ENCODE measurements around the gene CALML5. TPM values are rescaled to one million over a fixed set of nuclear protein-coding genes. Genes with fewer than 3 reads are reported as not detected.

CALML5 gene
- total and polyA plus RNA-seq, 7 donors: not detected

DNA sequence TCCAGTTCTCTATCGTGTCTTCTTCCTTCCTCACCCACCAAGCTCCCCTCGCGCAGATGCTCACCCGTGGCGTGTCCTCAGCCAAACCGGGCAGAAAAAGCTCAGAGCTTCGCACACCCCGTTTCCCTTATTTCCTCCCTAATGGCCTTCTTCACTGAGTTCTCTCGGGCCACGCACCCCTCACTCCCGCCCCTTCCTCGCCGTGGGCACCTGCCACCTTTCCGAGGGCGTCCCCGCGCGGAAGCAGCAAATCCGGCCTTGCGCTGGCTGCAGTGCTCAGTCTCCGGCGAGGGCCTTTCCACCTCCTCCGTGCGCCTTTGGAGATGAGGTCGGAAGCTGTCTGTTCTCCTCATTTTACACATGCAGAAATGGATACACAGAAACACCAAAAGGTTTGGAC, 13.0 kb upstream of the CALML5 start:
- no peak for TF ChIP-seq POLR2A (IDR thresholded peaks at IDR 0.05)
- TF ChIP-seq POLR2AphosphoS5 (IDR thresholded peaks at IDR 0.05): no peak
- TF ChIP-seq, protein P1, sequence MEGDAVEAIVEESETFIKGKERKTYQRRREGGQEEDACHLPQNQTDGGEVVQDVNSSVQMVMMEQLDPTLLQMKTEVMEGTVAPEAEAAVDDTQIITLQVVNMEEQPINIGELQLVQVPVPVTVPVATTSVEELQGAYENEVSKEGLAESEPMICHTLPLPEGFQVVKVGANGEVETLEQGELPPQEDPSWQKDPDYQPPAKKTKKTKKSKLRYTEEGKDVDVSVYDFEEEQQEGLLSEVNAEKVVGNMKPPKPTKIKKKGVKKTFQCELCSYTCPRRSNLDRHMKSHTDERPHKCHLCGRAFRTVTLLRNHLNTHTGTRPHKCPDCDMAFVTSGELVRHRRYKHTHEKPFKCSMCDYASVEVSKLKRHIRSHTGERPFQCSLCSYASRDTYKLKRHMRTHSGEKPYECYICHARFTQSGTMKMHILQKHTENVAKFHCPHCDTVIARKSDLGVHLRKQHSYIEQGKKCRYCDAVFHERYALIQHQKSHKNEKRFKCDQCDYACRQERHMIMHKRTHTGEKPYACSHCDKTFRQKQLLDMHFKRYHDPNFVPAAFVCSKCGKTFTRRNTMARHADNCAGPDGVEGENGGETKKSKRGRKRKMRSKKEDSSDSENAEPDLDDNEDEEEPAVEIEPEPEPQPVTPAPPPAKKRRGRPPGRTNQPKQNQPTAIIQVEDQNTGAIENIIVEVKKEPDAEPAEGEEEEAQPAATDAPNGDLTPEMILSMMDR (IDR thresholded peaks at IDR 0.05): no peak
- TF ChIP-seq EP300 (IDR thresholded peaks at IDR 0.05): no peak
- H3K27ac ChIP-seq: no peak overlapping the region
- WGBS, 2 donors: 95 to 96% methylated on average over 25 of the region's 25 CpGs
- H3K36me3 ChIP-seq: no peaks in the 10 kb centered on the region
- H3K4me3 ChIP-seq: no peak overlapping the region
- peak; percentile 29 for DNase-seq
- no peaks in the 10 kb centered on the region for H3K9me3 ChIP-seq
- intact Hi-C loops (cut with DNase I): no loop called here
- H3K27me3 ChIP-seq: no peaks in the 10 kb centered on the region
- H3K4me1 ChIP-seq: no peaks in the 10 kb centered on the region

DNA sequence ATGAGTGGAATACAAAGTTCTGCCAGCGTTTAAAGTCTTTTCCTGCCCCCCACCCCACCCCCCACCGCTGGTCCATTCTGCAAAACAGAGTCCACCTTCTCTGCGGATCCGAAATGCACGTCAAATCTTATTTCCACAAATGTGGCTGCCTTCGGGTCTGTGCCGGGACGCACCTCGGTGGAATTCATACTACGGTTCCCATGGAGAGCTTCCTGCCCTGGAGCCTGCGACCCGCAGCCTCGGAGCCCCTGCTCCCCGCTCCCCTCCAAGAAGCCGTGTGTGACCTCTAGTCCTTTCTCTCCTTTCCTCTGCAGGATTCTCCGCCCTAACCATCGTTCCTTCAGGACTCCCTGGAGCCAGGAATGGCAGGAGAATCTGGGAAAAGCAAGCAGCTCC, 12.5 kb upstream of the CALML5 start:
- H3K27me3 ChIP-seq: no peaks in the 10 kb centered on the region
- no peaks in the 10 kb centered on the region for H3K36me3 ChIP-seq
- no peak overlapping the region for H3K4me3 ChIP-seq
- no peak for TF ChIP-seq EP300 (IDR thresholded peaks at IDR 0.05)
- H3K27ac ChIP-seq: no peak overlapping the region
- peaks cover 0 to 2% (median 0%) of the 10 kb centered on the region in 4 donors for H3K4me1 ChIP-seq
- peak; percentile 42 for DNase-seq
- H3K9me3 ChIP-seq: no peaks in the 10 kb centered on the region
- 92 to 94% methylated on average over 17 of the region's 17 CpGs for WGBS, 2 donors
- intact Hi-C loops (cut with DNase I): no loop called here

DNA sequence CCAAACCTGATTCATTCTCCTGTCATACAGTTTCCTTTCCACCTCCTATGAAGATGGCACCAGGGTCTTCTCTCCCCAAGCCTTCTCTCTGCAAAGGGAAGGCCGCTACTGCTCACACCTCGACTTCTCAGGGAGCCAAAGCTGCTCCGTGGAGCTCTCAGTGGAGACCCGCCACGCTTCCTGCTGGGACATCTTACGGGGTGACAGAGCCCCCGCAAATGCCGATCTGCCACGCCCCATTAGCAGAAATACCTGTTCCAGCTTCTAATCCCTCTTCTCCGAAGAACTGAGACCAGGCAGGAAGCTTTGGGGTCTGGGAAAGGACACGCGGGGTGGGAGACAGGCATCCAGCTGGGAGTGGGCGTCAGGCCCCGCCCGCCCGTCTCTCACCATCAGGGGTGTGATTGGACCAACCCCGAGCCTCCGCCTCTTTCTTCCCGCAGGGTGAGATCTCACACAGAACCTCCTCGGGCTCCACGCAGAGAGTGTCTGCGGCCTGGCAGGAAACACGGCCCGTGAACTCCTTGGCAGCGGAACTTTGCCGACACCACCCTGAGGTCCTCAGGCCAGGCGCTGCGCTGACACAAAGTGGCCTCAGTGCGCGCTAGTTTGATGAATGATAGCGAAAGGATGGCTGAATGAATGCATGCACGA, 12.0 kb upstream of the CALML5 start:
- no peak overlapping the region for H3K27ac ChIP-seq
- H3K4me1 ChIP-seq: peaks cover 0 to 7% (median 0%) of the 10 kb centered on the region in 4 donors
- intact Hi-C loops (cut with DNase I): no loop called here
- H3K4me3 ChIP-seq: no peak overlapping the region
- no peaks in the 10 kb centered on the region for H3K9me3 ChIP-seq
- peak; percentile 52 for DNase-seq
- TF ChIP-seq POLR2AphosphoS5 (IDR thresholded peaks at IDR 0.05) (no peak), EP300 (IDR thresholded peaks at IDR 0.05) (no peak), POLR2A (IDR thresholded peaks at IDR 0.05) (no peak)
- TF ChIP-seq, protein P1 (IDR thresholded peaks at IDR 0.05): no peak
- 93 to 96% methylated on average over 32 of the region's 32 CpGs for WGBS, 2 donors
- no peaks in the 10 kb centered on the region for H3K36me3 ChIP-seq
- no peaks in the 10 kb centered on the region for H3K27me3 ChIP-seq

DNA sequence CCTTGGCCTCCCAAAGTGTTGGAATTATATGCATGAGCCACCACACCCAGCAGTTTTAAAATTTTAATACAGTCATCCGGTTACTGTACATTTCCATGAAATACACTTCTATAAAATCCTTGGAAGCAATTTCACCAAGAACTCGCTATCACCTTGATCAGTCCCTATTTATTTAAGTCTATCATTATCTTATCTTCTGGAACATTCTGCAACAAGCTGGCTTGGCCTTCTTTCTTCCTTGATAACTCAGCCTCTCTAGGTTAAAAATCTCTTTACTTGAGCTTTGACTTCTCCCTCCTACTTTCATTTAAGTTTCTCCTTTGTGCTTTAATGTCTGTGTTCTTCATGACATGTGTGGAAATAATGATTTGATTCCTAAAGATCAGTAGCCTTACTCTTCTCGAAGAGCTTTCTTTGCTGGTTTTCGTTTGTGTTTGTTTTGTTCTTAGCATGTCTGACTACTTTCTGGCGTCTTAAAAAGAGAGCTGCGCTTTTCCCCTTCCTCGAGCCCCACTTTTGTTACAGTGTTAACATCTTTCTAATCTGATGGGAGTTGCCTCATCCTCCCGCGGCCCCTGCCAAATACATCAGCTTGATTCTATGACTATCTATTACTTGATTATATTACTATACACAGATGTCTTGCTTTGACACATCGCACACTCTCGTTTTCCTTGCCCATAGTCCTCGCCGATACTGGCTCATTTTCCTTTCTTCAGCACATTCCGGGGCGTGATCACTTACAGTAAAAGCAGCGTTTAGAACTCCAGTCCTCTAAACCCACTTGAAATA, 11.1 kb upstream of the CALML5 start:
- 79 to 81% methylated on average over 16 of the region's 16 CpGs for WGBS, 2 donors
- no peaks in the 10 kb centered on the region for H3K9me3 ChIP-seq
- H3K36me3 ChIP-seq: no peaks in the 10 kb centered on the region
- H3K4me1 ChIP-seq: peaks cover 0 to 14% (median 0%) of the 10 kb centered on the region in 4 donors
- H3K4me3 ChIP-seq: no peak overlapping the region
- H3K27me3 ChIP-seq: no peaks in the 10 kb centered on the region
- TF ChIP-seq, protein P1 (IDR thresholded peaks at IDR 0.05): no peak
- TF ChIP-seq POLR2A (IDR thresholded peaks at IDR 0.05): no peak
- no peak for TF ChIP-seq POLR2AphosphoS5 (IDR thresholded peaks at IDR 0.05)
- no peak for TF ChIP-seq EP300 (IDR thresholded peaks at IDR 0.05)
- no peak overlapping the region for H3K27ac ChIP-seq
- peak; percentile 68 for DNase-seq
- intact Hi-C loops (cut with DNase I): no loop called here

DNA sequence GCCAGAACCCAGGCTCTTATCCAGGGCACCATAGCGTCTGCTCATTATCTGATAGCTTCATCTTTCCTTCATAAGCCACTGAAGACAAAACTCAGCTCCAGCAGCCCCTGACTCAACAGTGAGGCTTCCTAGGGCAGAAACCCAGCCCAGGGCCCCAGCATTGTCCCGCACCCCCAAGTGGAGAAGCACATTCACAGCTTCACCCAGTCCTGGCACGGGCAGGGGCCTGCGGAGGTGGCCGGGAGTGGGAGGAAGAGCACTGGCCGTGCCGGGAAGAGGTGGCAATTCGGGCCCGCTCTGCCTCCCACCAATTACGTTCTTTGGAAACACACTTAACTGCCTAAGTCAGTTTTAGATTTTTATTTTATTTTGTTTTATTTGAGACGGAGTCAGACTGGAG, 10.3 kb upstream of the CALML5 start:
- WGBS, 2 donors: 95 to 98% methylated on average over 11 of the region's 11 CpGs
- TF ChIP-seq POLR2A (IDR thresholded peaks at IDR 0.05) (no peak), POLR2AphosphoS5 (IDR thresholded peaks at IDR 0.05) (no peak), EP300 (IDR thresholded peaks at IDR 0.05) (no peak)
- TF ChIP-seq, protein P1 (IDR thresholded peaks at IDR 0.05): no peak
- intact Hi-C loops (cut with DNase I): no loop called here
- no peaks in the 10 kb centered on the region for H3K9me3 ChIP-seq
- no peaks in the 10 kb centered on the region for H3K27me3 ChIP-seq
- H3K27ac ChIP-seq: no peak overlapping the region
- H3K4me3 ChIP-seq: no peak overlapping the region
- H3K36me3 ChIP-seq: no peaks in the 10 kb centered on the region
- H3K4me1 ChIP-seq: peaks cover 0 to 14% (median 0%) of the 10 kb centered on the region in 4 donors
- peak; percentile 19 for DNase-seq
